Body of pancreas (tissue), 4 donors: ENCODE results near the gene NFRKB. TPM values are rescaled to one million over a fixed set of nuclear protein-coding genes. Genes with fewer than 3 reads are reported as not detected.

Experiments
- ATAC-seq: fragments of 150-250 bp; one replicate; pipeline ENCODE4 v1.9.1; 2016
- DNase-seq, 4 donors: peaks; one replicate each; pipeline ENCODE4 v3.0.0-alpha.2; 2019
- H3K27ac ChIP-seq, 4 donors: fragments of 200-600 bp; sonication (generic); 1 replicate in 3 of 4; 2 replicates in 1 of 4; pipeline versions ENCODE4 v1.5.1 to v1.6.1; 2016 to 2019; ENCODE audit warnings: mild to moderate bottlenecking in 1 of 4, mixed read lengths in 1 of 4, moderate library complexity in 1 of 4
- H3K27me3 ChIP-seq, 2 donors: fragments of 200-600 bp; sonication (generic); one replicate each; pipeline ENCODE4 v1.6.0; 2016; ENCODE audit warnings: mild to moderate bottlenecking in 1 of 2
- H3K36me3 ChIP-seq, 2 donors: fragments of 200-600 bp; sonication (generic); replicated peaks in 1 of 2; 2 replicates each; pipeline ENCODE4 v1.5.1; 2016; ENCODE audit warnings: low read depth in 2 of 2; ENCODE audit not compliant: insufficient read depth in 1 of 2
- H3K4me1 ChIP-seq: fragments of 200-600 bp; sonication (generic); one replicate; pipeline ENCODE4 v1.6.0; 2016
- H3K4me3 ChIP-seq, 2 donors: fragments of 200-600 bp; sonication (generic); 1 replicate in 1 of 2; 2 replicates in 1 of 2; pipeline ENCODE4 v1.5.1; 2016 to 2019
- H3K9me3 ChIP-seq, 3 donors: fragments of 200-600 bp; sonication (generic); 1 replicate in 2 of 3; 2 replicates in 1 of 3; pipeline ENCODE4 v1.5.1; 2016
- POLR2A ChIP-seq, 3 donors: fragments of 450-650 bp; IDR thresholded peaks; one replicate each; pipeline ENCODE4 v1.6.1; 2016; ENCODE audit warnings: antibody characterized with exemption in 3 of 3, mild to moderate bottlenecking in 2 of 3
- WGBS, 2 donors: methylation state at CpG; one replicate each; pipeline ENCODE4 v1.1.5; 2017; 5-methylcytosine and 5-hydroxymethylcytosine counted together
- intact Hi-C: fragments of 100-400 bp; cut with DNase I; formaldehyde crosslinking; loops from one replicate; pipeline ENCODE4 v1.15.1; 2023
- total RNA-seq, 2 donors: library from RNA; depleted of rRNA; stranded (reverse); fragments of >200 nt; gene quantifications; one replicate each; pipeline ENCODE4 v1.1.0, GENCODE V29; 2016
- TF ChIP-seq, protein P1 (sequence below), 7 experiments: fragments of 450-650 bp in 4 of 7; fragments of 200-600 bp in 3 of 7; sonication (generic) in 3 of 7; IDR thresholded peaks; one replicate each; pipeline ENCODE4 v1.5.1; 2016 to 2019; ENCODE audit warnings: antibody characterized with exemption in 7 of 7

The NFRKB gene
- total RNA-seq, 2 donors from 2014 or later: 29.8 to 31.6 TPM

DNA sequence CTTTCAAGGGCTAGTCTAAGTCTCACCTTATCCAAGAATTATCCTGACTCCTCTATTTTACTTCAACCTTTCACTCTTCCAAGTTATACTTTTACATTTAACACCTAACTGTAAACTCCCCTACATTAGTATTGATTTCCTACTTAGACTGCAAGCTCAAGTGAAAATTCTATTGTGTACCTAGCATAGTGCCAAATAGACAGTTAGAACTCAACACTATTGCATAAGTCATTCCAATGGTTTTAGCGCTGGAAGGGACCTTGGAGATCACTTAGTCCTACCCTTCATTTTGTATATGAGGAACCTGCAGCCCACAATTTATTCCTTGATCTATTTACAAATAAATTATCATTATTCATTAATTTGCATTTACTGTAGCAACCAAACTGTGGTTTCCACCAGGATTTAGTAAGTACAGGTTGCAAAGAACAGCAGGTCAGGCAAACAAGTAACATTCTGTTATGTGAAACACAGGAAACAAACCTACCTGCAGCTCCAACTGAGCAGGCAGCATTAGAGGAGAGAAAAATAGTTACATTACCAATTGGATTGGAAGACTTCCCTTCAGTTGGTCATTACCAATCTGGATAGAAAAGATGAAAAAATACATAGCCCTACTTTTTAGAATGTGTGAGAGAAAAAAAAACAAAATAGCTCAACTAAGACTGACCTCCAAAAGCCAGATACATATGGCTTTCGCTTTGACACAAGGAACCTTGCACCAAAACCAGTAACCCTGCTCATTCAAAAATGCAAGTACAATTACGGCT lies 33.7 kb upstream of the NFRKB start:
- TF ChIP-seq, protein P1, sequence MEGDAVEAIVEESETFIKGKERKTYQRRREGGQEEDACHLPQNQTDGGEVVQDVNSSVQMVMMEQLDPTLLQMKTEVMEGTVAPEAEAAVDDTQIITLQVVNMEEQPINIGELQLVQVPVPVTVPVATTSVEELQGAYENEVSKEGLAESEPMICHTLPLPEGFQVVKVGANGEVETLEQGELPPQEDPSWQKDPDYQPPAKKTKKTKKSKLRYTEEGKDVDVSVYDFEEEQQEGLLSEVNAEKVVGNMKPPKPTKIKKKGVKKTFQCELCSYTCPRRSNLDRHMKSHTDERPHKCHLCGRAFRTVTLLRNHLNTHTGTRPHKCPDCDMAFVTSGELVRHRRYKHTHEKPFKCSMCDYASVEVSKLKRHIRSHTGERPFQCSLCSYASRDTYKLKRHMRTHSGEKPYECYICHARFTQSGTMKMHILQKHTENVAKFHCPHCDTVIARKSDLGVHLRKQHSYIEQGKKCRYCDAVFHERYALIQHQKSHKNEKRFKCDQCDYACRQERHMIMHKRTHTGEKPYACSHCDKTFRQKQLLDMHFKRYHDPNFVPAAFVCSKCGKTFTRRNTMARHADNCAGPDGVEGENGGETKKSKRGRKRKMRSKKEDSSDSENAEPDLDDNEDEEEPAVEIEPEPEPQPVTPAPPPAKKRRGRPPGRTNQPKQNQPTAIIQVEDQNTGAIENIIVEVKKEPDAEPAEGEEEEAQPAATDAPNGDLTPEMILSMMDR (IDR thresholded peaks at IDR 0.05): no peak
- TF ChIP-seq POLR2A (IDR thresholded peaks at IDR 0.05): no peak
- Histone ChIP-seq H3K9me3 (no peaks in the 10 kb centered on the region), H3K36me3 (no peaks in the 10 kb centered on the region), H3K27ac (no peak overlapping the region), H3K27me3 (no peaks in the 10 kb centered on the region), H3K4me3 (no peak overlapping the region), H3K4me1 (no peaks in the 10 kb centered on the region)
- no peak for DNase-seq
- ATAC-seq: no peak
- intact Hi-C loops: loop anchor here (5.0 kb wide), 1 partner anchor 203 kb away; no protein-coding TSS in a partner anchor
- WGBS, 2 donors: 89 to 90% methylated on average over 3 of the region's 3 CpGs

DNA sequence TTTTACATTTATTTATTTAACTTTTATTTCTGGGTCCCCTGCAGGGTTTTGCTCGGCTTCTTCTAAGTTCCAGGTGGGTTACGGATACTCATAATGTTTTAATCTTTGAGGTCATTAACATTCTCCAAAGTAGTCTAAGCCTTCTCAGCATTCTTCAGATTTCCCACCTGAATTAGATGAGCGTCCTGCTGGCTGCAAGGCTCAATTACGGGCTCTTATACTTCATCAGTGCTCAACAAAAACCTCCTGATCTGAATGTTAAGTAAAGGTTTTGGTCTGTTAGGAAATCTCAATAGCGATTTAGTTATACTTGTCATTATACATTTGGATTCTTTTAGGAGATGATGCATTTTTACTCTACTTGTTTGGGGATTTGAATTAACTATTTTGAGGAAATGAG lies 27.3 kb upstream of the NFRKB start:
- TF ChIP-seq POLR2A (IDR thresholded peaks at IDR 0.05): no peak
- TF ChIP-seq, protein P1 (IDR thresholded peaks at IDR 0.05): no peak
- Histone ChIP-seq H3K36me3 (no peaks in the 10 kb centered on the region), H3K4me3 (no peak overlapping the region), H3K9me3 (no peaks in the 10 kb centered on the region), H3K4me1 (no peaks in the 10 kb centered on the region), H3K27ac (no peak overlapping the region), H3K27me3 (no peaks in the 10 kb centered on the region)
- no peak for ATAC-seq
- WGBS, 2 donors: 86 to 89% methylated on average over 5 of the region's 5 CpGs
- intact Hi-C loops: no loop called here
- no peak for DNase-seq

DNA sequence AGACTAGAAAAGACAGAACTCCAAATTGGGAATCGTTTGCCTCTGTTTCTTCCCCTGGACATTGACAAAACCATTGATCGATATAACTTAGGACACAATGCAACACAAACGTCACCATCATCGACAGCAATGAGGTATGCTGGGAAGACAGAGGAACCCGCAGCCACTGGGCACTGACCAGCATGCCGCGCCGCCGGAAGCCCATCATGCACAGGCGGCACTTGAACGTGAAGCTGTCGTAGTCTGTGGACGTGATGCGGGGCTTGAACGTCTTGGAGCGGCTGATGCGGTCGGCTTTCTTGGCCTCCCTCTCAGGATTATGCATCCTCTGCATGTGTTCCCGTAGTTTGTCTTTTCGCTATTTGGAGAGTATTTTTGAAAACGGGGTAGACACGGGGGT lies 23.0 kb upstream of the NFRKB start:
- TF ChIP-seq POLR2A (IDR thresholded peaks at IDR 0.05): no peak
- TF ChIP-seq, protein P1 (IDR thresholded peaks at IDR 0.05): no peak
- intact Hi-C loops: no loop called here
- ATAC-seq (no peak), DNase-seq (no peak)
- Histone ChIP-seq H3K27me3 (no peaks in the 10 kb centered on the region), H3K4me3 (no peak overlapping the region), H3K27ac (no peak overlapping the region), H3K9me3 (no peaks in the 10 kb centered on the region), H3K36me3 (peaks cover 0 to 12% of the 10 kb centered on the region in 2 donors), H3K4me1 (no peaks in the 10 kb centered on the region)
- WGBS, 2 donors: 90 to 92% methylated on average over 22 of the region's 22 CpGs

DNA sequence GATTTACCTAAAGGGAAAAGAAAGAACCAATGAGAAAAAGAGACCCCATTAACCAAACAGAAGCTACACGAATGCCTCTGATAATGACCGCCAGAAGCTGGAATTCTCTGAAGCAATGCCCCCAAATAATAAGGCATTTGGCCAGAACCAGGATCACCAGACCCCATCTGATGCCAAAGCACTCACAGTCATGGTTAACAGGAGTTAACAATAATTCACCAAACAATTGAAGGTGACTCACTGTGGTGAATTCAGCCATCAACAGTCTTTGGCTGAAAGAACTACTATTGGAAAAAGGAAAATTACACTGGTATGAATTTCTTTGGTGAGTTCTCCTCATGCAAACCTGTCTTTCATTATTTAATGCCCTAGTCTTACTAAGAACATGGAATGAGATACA lies 21.9 kb upstream of the NFRKB start:
- intact Hi-C loops: no loop called here

More for the DNA sequence above, 21.9 kb upstream of the NFRKB start:
- no peak for ATAC-seq
- TF ChIP-seq POLR2A (IDR thresholded peaks at IDR 0.05): no peak
- TF ChIP-seq, protein P1 (IDR thresholded peaks at IDR 0.05): no peak
- H3K36me3 ChIP-seq: peaks cover 0 to 12% of the 10 kb centered on the region in 2 donors
- 82 to 86% methylated on average over 2 of the region's 2 CpGs for WGBS, 2 donors
- no peaks in the 10 kb centered on the region for H3K9me3 ChIP-seq
- no peaks in the 10 kb centered on the region for H3K4me1 ChIP-seq
- H3K27me3 ChIP-seq: no peaks in the 10 kb centered on the region
- no peak for DNase-seq
- H3K4me3 ChIP-seq: no peak overlapping the region
- H3K27ac ChIP-seq: no peak overlapping the region
